Measurements from ENCODE around the gene SYCE1L.
"Not testable (repeated sequence)": the region's sequence is repeated elsewhere in the genome, so short reads cannot be mapped to it uniquely, and the experiment has no call there.

SYCE1L gene

GRCh38 chr16:77231047-77231446 is 31.8 kb downstream of the SYCE1L start:
- no peak for DNase-seq (ENCODE audit: low read depth)
- no peak for TF ChIP-seq POLR2A (IDR thresholded peaks at IDR 0.05; ENCODE audit: extremely low read depth, insufficient read length)
- TF ChIP-seq, protein P1, sequence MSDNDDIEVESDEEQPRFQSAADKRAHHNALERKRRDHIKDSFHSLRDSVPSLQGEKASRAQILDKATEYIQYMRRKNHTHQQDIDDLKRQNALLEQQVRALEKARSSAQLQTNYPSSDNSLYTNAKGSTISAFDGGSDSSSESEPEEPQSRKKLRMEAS (IDR thresholded peaks at IDR 0.05; ENCODE audit: low read depth, low read length), result no peak
- no peak for TF ChIP-seq CTCF (IDR thresholded peaks at IDR 0.05; ENCODE audit: low read depth, low read length)
- no peak for TF ChIP-seq MYC (IDR thresholded peaks at IDR 0.05; ENCODE audit: low read depth, low read length)
- H3K4me3 ChIP-seq (ENCODE audit: low read depth, low read length), result no peak overlapping the region

- H3K4me3 ChIP-seq (ENCODE audit: low read depth, low read length), result no peak overlapping the region
- no peak for DNase-seq (ENCODE audit: low read depth)
- TF ChIP-seq POLR2A (IDR thresholded peaks at IDR 0.05; ENCODE audit: extremely low read depth, insufficient read length), result no peak
- no peak for TF ChIP-seq CTCF (IDR thresholded peaks at IDR 0.05; ENCODE audit: low read depth, low read length)
- TF ChIP-seq, protein P1 (IDR thresholded peaks at IDR 0.05; ENCODE audit: low read depth, low read length), result no peak
- no peak for TF ChIP-seq MYC (IDR thresholded peaks at IDR 0.05; ENCODE audit: low read depth, low read length)
These were observed 34.8 kb downstream of the SYCE1L start for GRCh38 chr16:77233799-77234519.

DNA sequence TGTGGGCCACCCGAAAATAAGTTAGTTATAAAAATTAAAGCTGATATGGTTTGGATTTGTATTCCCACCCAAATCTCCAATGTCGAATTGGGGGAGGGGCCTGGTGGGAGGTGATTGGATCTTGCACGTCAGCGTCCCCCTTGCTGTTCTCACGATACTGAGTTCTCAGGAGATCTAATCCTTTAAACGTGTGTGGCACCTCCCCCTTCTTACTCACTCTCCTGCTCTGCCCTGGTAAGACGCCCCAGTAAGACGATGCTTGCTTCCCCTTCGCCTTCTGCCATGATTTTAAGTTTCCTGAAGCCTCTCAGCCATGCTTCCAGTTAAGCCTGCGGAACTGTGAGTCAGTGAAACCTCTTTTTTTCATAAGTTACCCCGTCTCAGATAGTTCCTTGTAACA is 35.4 kb downstream of the SYCE1L start:
- TF ChIP-seq MYC (IDR thresholded peaks at IDR 0.05; ENCODE audit: low read depth, low read length) (no peak), CTCF (IDR thresholded peaks at IDR 0.05; ENCODE audit: low read depth, low read length) (no peak), POLR2A (IDR thresholded peaks at IDR 0.05; ENCODE audit: extremely low read depth, insufficient read length) (no peak)
- TF ChIP-seq, protein P1 (IDR thresholded peaks at IDR 0.05; ENCODE audit: low read depth, low read length), result no peak

GRCh38 chr16:77236063-77236511 is 36.9 kb downstream of the SYCE1L start:
- TF ChIP-seq POLR2A (IDR thresholded peaks at IDR 0.05; ENCODE audit: extremely low read depth, insufficient read length), result no peak
- TF ChIP-seq CTCF (IDR thresholded peaks at IDR 0.05; ENCODE audit: low read depth, low read length), result peak; percentile 97
- no peak overlapping the region for H3K4me3 ChIP-seq (ENCODE audit: low read depth, low read length)
- DNase-seq (ENCODE audit: low read depth), result peak; percentile 85

More for the DNA sequence above, 35.4 kb downstream of the SYCE1L start:
- DNase-seq (ENCODE audit: low read depth), result peak; percentile 15
- no peak overlapping the region for H3K4me3 ChIP-seq (ENCODE audit: low read depth, low read length)

- H3K4me3 ChIP-seq (ENCODE audit: low read depth, low read length), result no peak overlapping the region
- TF ChIP-seq POLR2A (IDR thresholded peaks at IDR 0.05; ENCODE audit: extremely low read depth, insufficient read length) (no peak), MYC (IDR thresholded peaks at IDR 0.05; ENCODE audit: low read depth, low read length) (no peak), CTCF (IDR thresholded peaks at IDR 0.05; ENCODE audit: low read depth, low read length) (no peak)
- TF ChIP-seq, protein P1 (IDR thresholded peaks at IDR 0.05; ENCODE audit: low read depth, low read length), result no peak
- no peak for DNase-seq (ENCODE audit: low read depth)
These were observed 39.4 kb downstream of the SYCE1L start for GRCh38 chr16:77238593-77238992.

DNA sequence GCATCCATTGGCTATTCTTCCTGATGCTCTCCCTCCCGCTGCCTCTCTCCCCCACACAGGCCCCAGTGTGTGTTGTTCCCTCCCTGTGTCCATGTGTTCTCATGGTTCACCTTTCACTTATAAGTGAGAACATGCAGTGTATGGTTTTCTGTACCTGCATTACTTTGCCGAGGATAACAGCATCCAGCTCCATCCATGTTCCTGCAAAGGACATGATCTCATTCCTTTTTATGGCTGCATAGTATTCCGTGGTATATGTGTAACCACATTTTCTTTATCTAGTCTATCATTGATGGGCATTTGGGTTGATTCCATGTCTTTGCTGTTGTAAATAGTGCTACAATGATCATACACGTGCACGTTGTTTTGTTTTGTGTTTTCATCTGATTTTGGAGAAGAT is 43.3 kb downstream of the SYCE1L start:
- not testable (repeated sequence) for DNase-seq (ENCODE audit: low read depth); H3K4me3 ChIP-seq (ENCODE audit: low read depth, low read length)
